Pancreas (tissue), 10 donors: Measurements from ENCODE around the gene ANO1. TPM values are rescaled to one million over a fixed set of nuclear protein-coding genes. Genes with fewer than 3 reads are reported as not detected.

Experiments
- ATAC-seq, 4 donors: fragments of 200-7000 bp; cut with Tn5 transposase; one replicate each; pipeline versions ENCODE4 v1.8.0 to v1.9.1; 2020; ENCODE audit warnings: mild to moderate bottlenecking in 4 of 4, moderate library complexity in 4 of 4
- DNase-seq, 6 donors: peaks; one replicate each; pipeline ENCODE4 v3.0.0-alpha.2; 2020
- FAIRE-seq: peaks from 2 replicates; lab custom pipeline; 2012; peaks lifted over from hg19 to GRCh38; lab: Jason Lieb, UNC
- H3K27ac ChIP-seq, 4 donors: fragments of 200-600 bp; sonication (generic); 1 replicate in 3 of 4; 2 replicates in 1 of 4; pipeline versions ENCODE4 v1.5.0 to v1.8.0; 2020
- H3K27me3 ChIP-seq, 4 donors: fragments of 200-600 bp; one replicate each; pipeline ENCODE4 v1.8.0; 2021
- H3K36me3 ChIP-seq, 3 donors: fragments of 200-600 bp; sonication (generic) in 1 of 3; one replicate each; pipeline versions ENCODE4 v1.5.0 to v1.8.0; 2020 to 2021
- H3K4me1 ChIP-seq, 3 donors: fragments of 200-600 bp; one replicate each; pipeline ENCODE4 v1.8.0; 2021
- H3K4me3 ChIP-seq, 4 donors: fragments of 200-600 bp; sonication (generic) in 2 of 4; one replicate each; pipeline versions ENCODE4 v1.5.0 to v1.8.0; 2020 to 2021
- H3K9me3 ChIP-seq, 4 donors: fragments of 200-600 bp; one replicate each; pipeline ENCODE4 v1.8.0; 2021
- WGBS, 2 donors: extraction: QIAGEN DNeasy Blood & Tissue Kit; methylation state at CpG; one replicate each; pipeline ENCODE4 v1.1.7; 2013; 5-methylcytosine and 5-hydroxymethylcytosine counted together
- intact Hi-C, 3 donors: fragments of 100-400 bp; cut with DNase I; formaldehyde crosslinking; loops; one replicate each; pipeline versions ENCODE4 v1.11.1 to v1.14.2; 2022
- polyA plus RNA-seq, 2 donors: library from polyadenylated mRNA; stranded (reverse); fragments of 200-250 nt; gene quantifications; one replicate each; pipeline ENCODE4 v1.2.3, GENCODE V29; 2013
- total RNA-seq, 6 donors: library from RNA; stranded (reverse); fragmentation: NEBNext Ultra II Directional in 4 of 6; extraction: Animal tissue kit (Norgen Biotek cat#: 25700) in 4 of 6; gene quantifications; one replicate each; pipeline versions ENCODE4 v1.2.1 to v1.2.4, GENCODE V29; 2021 to 2023
- TF ChIP-seq, protein P1 (sequence below), 4 donors: fragments of 200-600 bp; sonication (generic) in 3 of 4; IDR thresholded peaks; one replicate each; pipeline versions ENCODE4 v1.5.0 to v1.8.0; 2021; ENCODE audit warnings: antibody characterized with exemption in 4 of 4
- donor health status: healthy with polysubstance abuse.
- donor health status: DM: no; HTN: no; CAD: no; lungs with moderate emphysema.
- donor health status: DM: no; HTN: no; CAD: no.
- donor health status: control.
- donor health status: control.
- donor health status: Bipolar disorder and iron deficiency.
- donor health status: DM: yes; HTN: yes; CAD: no.
- donor health status: DM: no; HTN: no; CAD: no.
- donor health status: DM: no; HTN: no; CAD: no.
- donor health status: DM: yes; HTN: yes; CAD: no.

The ANO1 gene
- total and polyA plus RNA-seq, 8 donors, result 1.5 to 12.4 (median 5.1) TPM

- no peak overlapping the region for H3K27ac ChIP-seq
- no peak overlapping the region for H3K4me3 ChIP-seq
- no peaks in the 10 kb centered on the region for H3K27me3 ChIP-seq
- no peaks in the 10 kb centered on the region for H3K36me3 ChIP-seq
- intact Hi-C loops, result no loop called here
- WGBS, 2 donors, result 44 to 53% methylated on average over 6 of the region's 6 CpGs
- DNase-seq, result no peak
- ATAC-seq, result peak in 1 of 4 donors; percentile 17
- FAIRE-seq, result no peak
- TF ChIP-seq, protein P1, sequence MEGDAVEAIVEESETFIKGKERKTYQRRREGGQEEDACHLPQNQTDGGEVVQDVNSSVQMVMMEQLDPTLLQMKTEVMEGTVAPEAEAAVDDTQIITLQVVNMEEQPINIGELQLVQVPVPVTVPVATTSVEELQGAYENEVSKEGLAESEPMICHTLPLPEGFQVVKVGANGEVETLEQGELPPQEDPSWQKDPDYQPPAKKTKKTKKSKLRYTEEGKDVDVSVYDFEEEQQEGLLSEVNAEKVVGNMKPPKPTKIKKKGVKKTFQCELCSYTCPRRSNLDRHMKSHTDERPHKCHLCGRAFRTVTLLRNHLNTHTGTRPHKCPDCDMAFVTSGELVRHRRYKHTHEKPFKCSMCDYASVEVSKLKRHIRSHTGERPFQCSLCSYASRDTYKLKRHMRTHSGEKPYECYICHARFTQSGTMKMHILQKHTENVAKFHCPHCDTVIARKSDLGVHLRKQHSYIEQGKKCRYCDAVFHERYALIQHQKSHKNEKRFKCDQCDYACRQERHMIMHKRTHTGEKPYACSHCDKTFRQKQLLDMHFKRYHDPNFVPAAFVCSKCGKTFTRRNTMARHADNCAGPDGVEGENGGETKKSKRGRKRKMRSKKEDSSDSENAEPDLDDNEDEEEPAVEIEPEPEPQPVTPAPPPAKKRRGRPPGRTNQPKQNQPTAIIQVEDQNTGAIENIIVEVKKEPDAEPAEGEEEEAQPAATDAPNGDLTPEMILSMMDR (IDR thresholded peaks at IDR 0.05), result no peak
- no peaks in the 10 kb centered on the region for H3K9me3 ChIP-seq
- H3K4me1 ChIP-seq, result no peaks in the 10 kb centered on the region
These were observed 1.6 kb upstream of the ANO1 start for GRCh38 chr11:70076461-70076931.

DNA sequence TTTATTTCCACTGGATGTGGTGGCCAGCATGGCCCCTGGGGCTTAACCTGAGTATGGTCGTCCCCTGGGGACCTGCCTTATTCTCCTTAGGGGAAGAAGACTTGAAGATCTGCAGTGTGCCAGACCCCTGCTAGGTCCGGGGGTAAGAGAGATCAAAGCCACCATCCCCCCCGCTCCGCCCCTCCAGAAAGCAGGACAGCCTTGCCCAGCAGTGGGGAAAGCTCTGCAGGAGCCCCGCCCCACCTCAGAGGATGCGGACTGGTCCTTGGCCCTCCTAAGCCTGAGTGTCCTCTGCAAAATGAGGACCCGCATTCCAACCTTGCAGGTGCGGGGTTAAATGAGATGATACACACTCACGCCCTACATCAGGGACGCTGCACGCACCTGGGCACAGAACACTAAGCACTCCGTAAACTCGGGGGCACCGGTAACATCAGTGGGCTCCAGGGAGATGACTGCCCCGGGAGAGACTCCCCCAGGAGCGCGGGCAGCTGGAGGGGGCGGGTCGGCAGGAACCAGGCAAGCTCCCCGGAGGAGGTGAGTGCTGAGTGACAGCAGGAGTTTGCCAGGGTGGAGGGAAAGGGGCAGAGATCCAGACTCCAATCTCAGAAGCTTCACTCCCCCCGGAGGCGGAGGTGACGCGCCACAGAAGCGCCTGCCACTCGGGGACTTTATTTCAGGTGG lies 564 bp upstream of the ANO1 start:
- ATAC-seq (peak in 1 of 4 donors; percentile 23), FAIRE-seq (no peak), DNase-seq (no peak)
- intact Hi-C loops, result no loop called here
- H3K9me3 ChIP-seq, result no peaks in the 10 kb centered on the region
- peak overlapping the region in 2 of 4 donors; percentile 17 to 29 for H3K4me3 ChIP-seq
- H3K36me3 ChIP-seq, result no peaks in the 10 kb centered on the region
- 21 to 22% methylated on average over 26 of the region's 26 CpGs for WGBS, 2 donors
- no peaks in the 10 kb centered on the region for H3K4me1 ChIP-seq
- H3K27me3 ChIP-seq, result no peaks in the 10 kb centered on the region
- TF ChIP-seq, protein P1 (IDR thresholded peaks at IDR 0.05), result no peak
- no peak overlapping the region for H3K27ac ChIP-seq

- H3K4me1 ChIP-seq, result no peaks in the 10 kb centered on the region
- no peak overlapping the region for H3K27ac ChIP-seq
- no peaks in the 10 kb centered on the region for H3K9me3 ChIP-seq
- intact Hi-C loops, result no loop called here
- H3K4me3 ChIP-seq, result peak overlapping the region in 2 of 4 donors; percentile 2 to 29
- 12% methylated on average over 45 to 50 of the region's 50 CpGs for WGBS, 2 donors
- DNase-seq (peak in 2 of 6 donors; percentile 46 to 76), FAIRE-seq (no peak), ATAC-seq (peak in 2 of 4 donors; percentile 18 to 37)
- no peaks in the 10 kb centered on the region for H3K36me3 ChIP-seq
- TF ChIP-seq, protein P1 (IDR thresholded peaks at IDR 0.05), result no peak
- H3K27me3 ChIP-seq, result no peaks in the 10 kb centered on the region
These were observed 882 bp downstream of the ANO1 start for GRCh38 chr11:70078781-70079616.

- ATAC-seq, result no peak
- TF ChIP-seq, protein P1 (IDR thresholded peaks at IDR 0.05), result no peak
- 64 to 71% methylated on average over 5 of the region's 5 CpGs for WGBS, 2 donors
- DNase-seq, result no peak
- no peaks in the 10 kb centered on the region for H3K9me3 ChIP-seq
- H3K27ac ChIP-seq, result no peak overlapping the region
- H3K36me3 ChIP-seq, result no peaks in the 10 kb centered on the region
- intact Hi-C loops, result no loop called here
- H3K4me3 ChIP-seq, result no peak overlapping the region
- H3K27me3 ChIP-seq, result no peaks in the 10 kb centered on the region
- no peaks in the 10 kb centered on the region for H3K4me1 ChIP-seq
- FAIRE-seq, result no peak
These were observed 1.6 kb downstream of the ANO1 start for GRCh38 chr11:70079691-70080090.
